ENCODE data around the gene OIP5.

DNA sequence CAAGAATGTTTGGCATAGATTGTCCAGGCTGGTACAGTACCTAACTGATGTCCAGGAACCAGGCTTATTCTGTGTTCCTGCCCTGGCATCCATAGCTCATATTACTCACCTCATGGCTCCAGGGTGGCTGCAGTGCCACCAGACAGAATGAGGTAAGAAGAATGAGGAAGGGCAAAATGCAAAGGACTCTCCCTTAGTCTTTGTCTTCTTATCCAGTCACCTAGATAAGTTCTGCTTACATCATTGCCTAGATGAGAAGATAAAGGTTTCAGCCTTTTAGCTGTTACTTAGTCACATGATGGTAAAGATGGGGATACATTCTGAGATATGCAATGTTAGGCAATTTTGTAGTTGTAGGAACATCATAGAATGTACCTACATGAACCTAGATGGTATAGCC lies 55.6 kb downstream of the OIP5 start:
- TF ChIP-seq, protein P1, sequence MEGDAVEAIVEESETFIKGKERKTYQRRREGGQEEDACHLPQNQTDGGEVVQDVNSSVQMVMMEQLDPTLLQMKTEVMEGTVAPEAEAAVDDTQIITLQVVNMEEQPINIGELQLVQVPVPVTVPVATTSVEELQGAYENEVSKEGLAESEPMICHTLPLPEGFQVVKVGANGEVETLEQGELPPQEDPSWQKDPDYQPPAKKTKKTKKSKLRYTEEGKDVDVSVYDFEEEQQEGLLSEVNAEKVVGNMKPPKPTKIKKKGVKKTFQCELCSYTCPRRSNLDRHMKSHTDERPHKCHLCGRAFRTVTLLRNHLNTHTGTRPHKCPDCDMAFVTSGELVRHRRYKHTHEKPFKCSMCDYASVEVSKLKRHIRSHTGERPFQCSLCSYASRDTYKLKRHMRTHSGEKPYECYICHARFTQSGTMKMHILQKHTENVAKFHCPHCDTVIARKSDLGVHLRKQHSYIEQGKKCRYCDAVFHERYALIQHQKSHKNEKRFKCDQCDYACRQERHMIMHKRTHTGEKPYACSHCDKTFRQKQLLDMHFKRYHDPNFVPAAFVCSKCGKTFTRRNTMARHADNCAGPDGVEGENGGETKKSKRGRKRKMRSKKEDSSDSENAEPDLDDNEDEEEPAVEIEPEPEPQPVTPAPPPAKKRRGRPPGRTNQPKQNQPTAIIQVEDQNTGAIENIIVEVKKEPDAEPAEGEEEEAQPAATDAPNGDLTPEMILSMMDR (IDR thresholded peaks at IDR 0.05), result no peak
- TF ChIP-seq POLR2AphosphoS5 (IDR thresholded peaks at IDR 0.05), result no peak
